Right lobe of liver (tissue), 4 donors: ENCODE results near the gene R3HDM4.

ENCODE experiments used
- CTCF ChIP-seq, 4 donors: fragments of 200-600 bp in 3 of 4; fragments of 450-650 bp in 1 of 4; IDR thresholded peaks; one replicate each; pipeline versions ENCODE4 v1.5.1 to v1.8.0; 2016 to 2022; ENCODE audit warnings: antibody characterized with exemption in 4 of 4, mild to moderate bottlenecking in 2 of 4
- POLR2A ChIP-seq: fragments of 450-650 bp; IDR thresholded peaks from one replicate; pipeline ENCODE4 v1.6.1; 2017; ENCODE audit warnings: antibody characterized with exemption, mild to moderate bottlenecking
- donor health status: DM: no; HTN: no; CAD: no.
- donor health status: DM: no; HTN: no; CAD: no.
- donor health status: DM: no; HTN: yes; CAD: no.

- TF ChIP-seq CTCF (IDR thresholded peaks at IDR 0.05) (no peak), POLR2A (no peak)
Observed at GRCh38 chr19:870314-870713, 42.7 kb downstream of the R3HDM4 start.
